K562 (cell line): Measurements from ENCODE around the gene DHX40.

Source experiments
- GATA2 ChIP-seq: sonication (generic); formaldehyde crosslinking; IDR thresholded peaks from 2 replicates; pipeline ENCODE4 v1.4.0; 2020; ENCODE audit warnings: mild to moderate bottlenecking, missing genetic modification reagents
- GTF3C2 ChIP-seq: IDR thresholded peaks from 3 replicates; pipeline ENCODE4 v1.6.1; 2011; ENCODE audit warnings: borderline replicate concordance, mild to moderate bottlenecking, moderate library complexity; ENCODE audit not compliant: insufficient read length; ENCODE audit errors: extremely low read depth
- ILF3 ChIP-seq: fragments of 450-650 bp; IDR thresholded peaks from 2 replicates; pipeline ENCODE4 v1.6.1; 2018; ENCODE audit warnings: antibody characterized with exemption, mild to moderate bottlenecking, moderate library complexity, borderline replicate concordance
- MAX ChIP-seq: sonication (generic); formaldehyde crosslinking; IDR thresholded peaks from 2 replicates; pipeline ENCODE4 v1.9.0; 2022; ENCODE audit warnings: mild to moderate bottlenecking, missing genetic modification reagents
- RAD21 ChIP-seq, 2 experiments: fragments of 250-450 bp in 1 of 2; fragments of 450-650 bp in 1 of 2; sonication (Bioruptor Pico) in 1 of 2; formaldehyde crosslinking in 1 of 2; IDR thresholded peaks in 1 of 2; conservative IDR thresholded peaks in 1 of 2; 2 replicates each; pipeline versions ENCODE4 v1.4.0 to v1.8.0; 2020 to 2022; ENCODE audit warnings: mild to moderate bottlenecking in 2 of 2, moderate library complexity in 1 of 2
- ZNF449 ChIP-seq: fragments of 250-450 bp; sonication (Bioruptor Pico); IDR thresholded peaks from 2 replicates; pipeline ENCODE4 v1.8.0; 2022; ENCODE audit warnings: moderate library complexity, mild to moderate bottlenecking, inconsistent platforms

GRCh38 chr17:59565959-59566324, 532 bp downstream of the DHX40 start:
- TF ChIP-seq GTF3C2: no peak
- no peak for TF ChIP-seq ILF3
- no peak for TF ChIP-seq GATA2
- TF ChIP-seq MAX (CRISPR knock-in tag): no peak
- no peak for TF ChIP-seq RAD21 (CRISPR knock-in tag; conservative IDR thresholded peaks at IDR 0.05 in 1 of 2, IDR thresholded peaks at IDR 0.05 in 1 of 2)
- no peak for TF ChIP-seq ZNF449 (CRISPR knock-in tag)
